ENCODE results near the gene UBE3A. TPM values are rescaled to one million over a fixed set of nuclear protein-coding genes. Genes with fewer than 3 reads are reported as not detected.

The UBE3A gene
- total and polyA plus RNA-seq, 10 of the 15 experiments (the other 5 are each of a cell fraction or from before 2014, with no cell fraction given), result 29.4 to 82.9 (median 58.7) TPM

DNA sequence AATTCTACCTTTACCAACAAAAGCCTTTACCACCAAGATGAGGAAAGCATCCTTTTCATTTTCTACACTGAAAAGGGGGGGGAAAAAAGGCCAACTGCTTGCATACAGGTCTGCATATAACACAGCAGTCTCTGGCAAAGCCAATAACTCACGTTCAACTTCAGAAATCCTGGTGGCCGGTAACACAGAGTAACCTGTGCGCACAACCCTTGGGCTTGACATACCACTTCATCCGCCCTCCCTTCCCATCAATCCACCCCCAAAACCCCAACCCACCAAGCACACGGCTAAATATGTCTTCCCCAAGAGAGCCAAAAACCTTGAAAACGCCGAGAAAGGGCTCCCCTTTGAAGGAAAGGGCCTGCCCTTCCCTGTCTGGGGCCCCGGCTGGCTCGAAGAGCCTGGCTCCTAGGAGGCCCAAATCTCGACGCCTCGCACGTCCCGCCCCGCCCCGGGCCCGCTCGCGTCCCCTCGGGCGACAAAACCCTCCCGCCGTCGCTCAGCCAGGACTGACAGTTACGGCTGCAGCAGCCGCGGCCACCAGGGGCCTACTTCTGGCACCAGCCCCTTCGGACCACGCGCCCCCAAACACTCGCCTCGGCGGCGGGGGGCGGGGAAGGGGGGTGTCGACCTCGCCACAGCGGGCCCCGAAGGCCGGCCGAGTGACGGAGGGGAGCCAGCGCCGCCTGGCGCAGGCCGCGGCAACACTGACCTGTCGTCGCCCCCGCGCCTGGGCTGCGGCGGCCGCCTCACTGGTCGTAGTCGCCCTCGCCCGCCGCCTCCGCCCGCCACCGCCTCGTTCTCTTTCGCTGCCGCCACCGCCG, 835 bp downstream of the UBE3A start (continued):
- TF ChIP-seq EGR1 (IDR thresholded peaks at IDR 0.05; ENCODE audit: borderline replicate concordance in 1 of 2, low read depth in 2 of 2, low read length in 2 of 2) (peak in 1 of 2 experiments; percentile 89; a peak in 2 of 3 replicates), HDAC2 (IDR thresholded peaks at IDR 0.05) (no peak), CREM (IDR thresholded peaks at IDR 0.05; ENCODE audit: low read depth) (peak; percentile 15; the same call in 1 of the 2 replicates), GATAD2B (conservative IDR thresholded peaks at IDR 0.05; ENCODE audit: low read depth) (peak; percentile 40; the same call in 1 of the 2 replicates), MYC (IDR thresholded peaks at IDR 0.05; ENCODE audit: insufficient read depth, insufficient read length, insufficient replicate concordance, low read length, severe bottlenecking) (no peak), RCOR1 (conservative IDR thresholded peaks at IDR 0.05; ENCODE audit: low read depth, low read length) (no peak), JUNB (IDR thresholded peaks at IDR 0.05) (no peak), ZNF24 (IDR thresholded peaks at IDR 0.05) (peak; percentile 60), IKZF1 (conservative IDR thresholded peaks at IDR 0.05) (no peak; the same call in none of the 2 replicates), CHD2 (IDR thresholded peaks at IDR 0.05; ENCODE audit: borderline replicate concordance, low read depth, low read length) (0 out of 2 replicates have a peak, but pooled peaks have one; percentile 39), SRF (IDR thresholded peaks at IDR 0.05; ENCODE audit: low read depth in 2 of 2, low read length in 2 of 2) (0 out of 4 replicates have a peak, but pooled peaks of 1 of the 2 experiments have one; percentile 1)
- TF ChIP-seq, protein P1, sequence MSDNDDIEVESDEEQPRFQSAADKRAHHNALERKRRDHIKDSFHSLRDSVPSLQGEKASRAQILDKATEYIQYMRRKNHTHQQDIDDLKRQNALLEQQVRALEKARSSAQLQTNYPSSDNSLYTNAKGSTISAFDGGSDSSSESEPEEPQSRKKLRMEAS (IDR thresholded peaks at IDR 0.05; ENCODE audit: low read depth, low read length), result peak; percentile 59; the same call in 1 of the 2 replicates
- TF ChIP-seq, protein P2, sequence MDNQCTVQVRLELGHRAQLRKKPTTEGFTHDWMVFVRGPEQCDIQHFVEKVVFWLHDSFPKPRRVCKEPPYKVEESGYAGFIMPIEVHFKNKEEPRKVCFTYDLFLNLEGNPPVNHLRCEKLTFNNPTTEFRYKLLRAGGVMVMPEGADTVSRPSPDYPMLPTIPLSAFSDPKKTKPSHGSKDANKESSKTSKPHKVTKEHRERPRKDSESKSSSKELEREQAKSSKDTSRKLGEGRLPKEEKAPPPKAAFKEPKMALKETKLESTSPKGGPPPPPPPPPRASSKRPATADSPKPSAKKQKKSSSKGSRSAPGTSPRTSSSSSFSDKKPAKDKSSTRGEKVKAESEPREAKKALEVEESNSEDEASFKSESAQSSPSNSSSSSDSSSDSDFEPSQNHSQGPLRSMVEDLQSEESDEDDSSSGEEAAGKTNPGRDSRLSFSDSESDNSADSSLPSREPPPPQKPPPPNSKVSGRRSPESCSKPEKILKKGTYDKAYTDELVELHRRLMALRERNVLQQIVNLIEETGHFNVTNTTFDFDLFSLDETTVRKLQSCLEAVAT (IDR thresholded peaks at IDR 0.05), result peak; percentile 49
- TF ChIP-seq, protein P3, sequence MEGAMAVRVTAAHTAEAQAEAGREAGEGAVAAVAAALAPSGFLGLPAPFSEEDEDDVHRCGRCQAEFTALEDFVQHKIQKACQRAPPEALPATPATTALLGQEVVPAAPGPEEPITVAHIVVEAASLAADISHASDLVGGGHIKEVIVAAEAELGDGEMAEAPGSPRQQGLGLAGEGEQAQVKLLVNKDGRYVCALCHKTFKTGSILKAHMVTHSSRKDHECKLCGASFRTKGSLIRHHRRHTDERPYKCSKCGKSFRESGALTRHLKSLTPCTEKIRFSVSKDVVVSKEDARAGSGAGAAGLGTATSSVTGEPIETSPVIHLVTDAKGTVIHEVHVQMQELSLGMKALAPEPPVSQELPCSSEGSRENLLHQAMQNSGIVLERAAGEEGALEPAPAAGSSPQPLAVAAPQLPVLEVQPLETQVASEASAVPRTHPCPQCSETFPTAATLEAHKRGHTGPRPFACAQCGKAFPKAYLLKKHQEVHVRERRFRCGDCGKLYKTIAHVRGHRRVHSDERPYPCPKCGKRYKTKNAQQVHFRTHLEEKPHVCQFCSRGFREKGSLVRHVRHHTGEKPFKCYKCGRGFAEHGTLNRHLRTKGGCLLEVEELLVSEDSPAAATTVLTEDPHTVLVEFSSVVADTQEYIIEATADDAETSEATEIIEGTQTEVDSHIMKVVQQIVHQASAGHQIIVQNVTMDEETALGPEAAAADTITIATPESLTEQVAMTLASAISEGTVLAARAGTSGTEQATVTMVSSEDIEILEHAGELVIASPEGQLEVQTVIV (IDR thresholded peaks at IDR 0.05; ENCODE audit: borderline replicate concordance, partially characterized antibody), result no peak
- TF ChIP-seq, protein P4, sequence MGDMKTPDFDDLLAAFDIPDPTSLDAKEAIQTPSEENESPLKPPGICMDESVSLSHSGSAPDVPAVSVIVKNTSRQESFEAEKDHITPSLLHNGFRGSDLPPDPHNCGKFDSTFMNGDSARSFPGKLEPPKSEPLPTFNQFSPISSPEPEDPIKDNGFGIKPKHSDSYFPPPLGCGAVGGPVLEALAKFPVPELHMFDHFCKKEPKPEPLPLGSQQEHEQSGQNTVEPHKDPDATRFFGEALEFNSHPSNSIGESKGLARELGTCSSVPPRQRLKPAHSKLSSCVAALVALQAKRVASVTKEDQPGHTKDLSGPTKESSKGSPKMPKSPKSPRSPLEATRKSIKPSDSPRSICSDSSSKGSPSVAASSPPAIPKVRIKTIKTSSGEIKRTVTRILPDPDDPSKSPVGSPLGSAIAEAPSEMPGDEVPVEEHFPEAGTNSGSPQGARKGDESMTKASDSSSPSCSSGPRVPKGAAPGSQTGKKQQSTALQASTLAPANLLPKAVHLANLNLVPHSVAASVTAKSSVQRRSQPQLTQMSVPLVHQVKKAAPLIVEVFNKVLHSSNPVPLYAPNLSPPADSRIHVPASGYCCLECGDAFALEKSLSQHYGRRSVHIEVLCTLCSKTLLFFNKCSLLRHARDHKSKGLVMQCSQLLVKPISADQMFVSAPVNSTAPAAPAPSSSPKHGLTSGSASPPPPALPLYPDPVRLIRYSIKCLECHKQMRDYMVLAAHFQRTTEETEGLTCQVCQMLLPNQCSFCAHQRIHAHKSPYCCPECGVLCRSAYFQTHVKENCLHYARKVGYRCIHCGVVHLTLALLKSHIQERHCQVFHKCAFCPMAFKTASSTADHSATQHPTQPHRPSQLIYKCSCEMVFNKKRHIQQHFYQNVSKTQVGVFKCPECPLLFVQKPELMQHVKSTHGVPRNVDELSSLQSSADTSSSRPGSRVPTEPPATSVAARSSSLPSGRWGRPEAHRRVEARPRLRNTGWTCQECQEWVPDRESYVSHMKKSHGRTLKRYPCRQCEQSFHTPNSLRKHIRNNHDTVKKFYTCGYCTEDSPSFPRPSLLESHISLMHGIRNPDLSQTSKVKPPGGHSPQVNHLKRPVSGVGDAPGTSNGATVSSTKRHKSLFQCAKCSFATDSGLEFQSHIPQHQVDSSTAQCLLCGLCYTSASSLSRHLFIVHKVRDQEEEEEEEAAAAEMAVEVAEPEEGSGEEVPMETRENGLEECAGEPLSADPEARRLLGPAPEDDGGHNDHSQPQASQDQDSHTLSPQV (IDR thresholded peaks at IDR 0.05), result 0 out of 2 replicates have a peak, but pooled peaks have one; percentile 32
- TF ChIP-seq, protein P5, sequence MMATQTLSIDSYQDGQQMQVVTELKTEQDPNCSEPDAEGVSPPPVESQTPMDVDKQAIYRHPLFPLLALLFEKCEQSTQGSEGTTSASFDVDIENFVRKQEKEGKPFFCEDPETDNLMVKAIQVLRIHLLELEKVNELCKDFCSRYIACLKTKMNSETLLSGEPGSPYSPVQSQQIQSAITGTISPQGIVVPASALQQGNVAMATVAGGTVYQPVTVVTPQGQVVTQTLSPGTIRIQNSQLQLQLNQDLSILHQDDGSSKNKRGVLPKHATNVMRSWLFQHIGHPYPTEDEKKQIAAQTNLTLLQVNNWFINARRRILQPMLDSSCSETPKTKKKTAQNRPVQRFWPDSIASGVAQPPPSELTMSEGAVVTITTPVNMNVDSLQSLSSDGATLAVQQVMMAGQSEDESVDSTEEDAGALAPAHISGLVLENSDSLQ (IDR thresholded peaks at IDR 0.05), result peak; percentile 85
- TF ChIP-seq, protein P6, sequence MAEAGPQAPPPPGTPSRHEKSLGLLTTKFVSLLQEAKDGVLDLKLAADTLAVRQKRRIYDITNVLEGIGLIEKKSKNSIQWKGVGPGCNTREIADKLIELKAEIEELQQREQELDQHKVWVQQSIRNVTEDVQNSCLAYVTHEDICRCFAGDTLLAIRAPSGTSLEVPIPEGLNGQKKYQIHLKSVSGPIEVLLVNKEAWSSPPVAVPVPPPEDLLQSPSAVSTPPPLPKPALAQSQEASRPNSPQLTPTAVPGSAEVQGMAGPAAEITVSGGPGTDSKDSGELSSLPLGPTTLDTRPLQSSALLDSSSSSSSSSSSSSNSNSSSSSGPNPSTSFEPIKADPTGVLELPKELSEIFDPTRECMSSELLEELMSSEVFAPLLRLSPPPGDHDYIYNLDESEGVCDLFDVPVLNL (IDR thresholded peaks at IDR 0.05; ENCODE audit: low read depth, low read length), result 0 out of 2 replicates have a peak, but pooled peaks have one; percentile 21

Measured in GM12878 (cell line).